GM19193 (cell line): ENCODE measurements around the gene CEP131.

Source experiments
- POLR2A ChIP-seq: IDR thresholded peaks from 4 replicates; pipeline ENCODE4 v1.6.1; 2011; ENCODE audit not compliant: insufficient read depth, insufficient read length; ENCODE audit errors: extremely low read depth

Gene CEP131

GRCh38 chr17:81144423-81144781 is 78.4 kb downstream of the CEP131 start:
- no peak for TF ChIP-seq POLR2A

- no peak for TF ChIP-seq POLR2A
Measured at GRCh38 chr17:81143717-81144422, 78.9 kb downstream of the CEP131 start.

GRCh38 chr17:81143200-81143527 is 79.6 kb downstream of the CEP131 start:
- no peak for TF ChIP-seq POLR2A

GRCh38 chr17:81142301-81143199 is 80.2 kb downstream of the CEP131 start:
- TF ChIP-seq POLR2A = no peak

- TF ChIP-seq POLR2A = no peak
Measured at GRCh38 chr17:81140695-81141094, 82.1 kb downstream of the CEP131 start.

- TF ChIP-seq POLR2A = no peak
Measured at GRCh38 chr17:81140018-81140417, 82.7 kb downstream of the CEP131 start.
